ENCODE data around the gene MYO1H.

MYO1H gene

GRCh38 chr12:109495012-109495411 lies 147.3 kb downstream of the MYO1H start:
- H3K56ac ChIP-seq (ENCODE audit: low read length), result no peak overlapping the region
- no peaks in the 10 kb centered on the region for H3K79me2 ChIP-seq (ENCODE audit: control insufficient read depth, insufficient read depth, low read length)
- H4K8ac ChIP-seq (ENCODE audit: low read depth, low read length), result no peak overlapping the region
- H3K4me2 ChIP-seq (ENCODE audit: low read length), result no peak overlapping the region
- H2BK120ac ChIP-seq (ENCODE audit: low read depth, low read length), result no peak overlapping the region
- no peak overlapping the region for H3K4me3 ChIP-seq (ENCODE audit: low read length)
- H3K27ac ChIP-seq (ENCODE audit: low read depth, low read length), result no peak overlapping the region
- H3K4me1 ChIP-seq (ENCODE audit: control insufficient read depth, low read depth, low read length), result no peaks in the 10 kb centered on the region
- no peak overlapping the region for H2AK5ac ChIP-seq (ENCODE audit: low read length)
- no peak for DNase-seq
- H3K79me1 ChIP-seq (ENCODE audit: low read length), result no peaks in the 10 kb centered on the region
- peaks cover 2% of the 10 kb centered on the region for H3K36me3 ChIP-seq (ENCODE audit: control insufficient read depth, insufficient read depth, low read length)
- no peak overlapping the region for H2BK15ac ChIP-seq (replicated peaks; ENCODE audit: low read depth)
- H3K9ac ChIP-seq (ENCODE audit: low read length), result no peak overlapping the region
- H3K23ac ChIP-seq (ENCODE audit: low read length), result no peak overlapping the region
- H3K18ac ChIP-seq (ENCODE audit: low read length), result no peak overlapping the region
- no peaks in the 10 kb centered on the region for H3K27me3 ChIP-seq (ENCODE audit: insufficient read depth, low read length, poor library complexity)
- no peak overlapping the region for H4K5ac ChIP-seq (ENCODE audit: low read length)
- H3K4ac ChIP-seq (ENCODE audit: low read depth, low read length), result no peak overlapping the region
- H2BK5ac ChIP-seq (ENCODE audit: low read length), result no peak overlapping the region

DNA sequence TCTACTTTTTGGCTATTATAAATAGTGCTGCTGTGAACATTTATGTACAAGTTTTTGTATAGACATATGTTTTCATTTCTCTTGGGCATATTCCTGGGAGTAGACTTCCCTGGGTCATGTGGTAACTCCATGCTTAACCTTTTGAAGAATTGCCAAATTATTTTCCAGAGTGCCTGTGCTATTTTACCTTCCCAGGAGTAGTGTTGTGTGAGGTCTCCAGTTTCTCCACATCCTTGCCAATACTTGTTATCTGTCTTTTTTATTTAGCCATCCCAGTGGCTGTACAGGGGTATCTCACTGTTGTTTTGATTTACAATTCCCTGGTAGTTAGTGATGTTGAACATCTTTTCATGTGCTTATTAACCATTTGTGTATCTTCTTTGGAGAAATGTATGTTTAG lies 148.6 kb downstream of the MYO1H start:
- Histone ChIP-seq H2BK5ac (ENCODE audit: low read length) (no peak overlapping the region), H3K4me2 (ENCODE audit: low read length) (no peak overlapping the region), H3K9ac (ENCODE audit: low read length) (no peak overlapping the region), H3K36me3 (ENCODE audit: control insufficient read depth, insufficient read depth, low read length) (no peaks in the 10 kb centered on the region), H3K27me3 (ENCODE audit: insufficient read depth, low read length, poor library complexity) (no peaks in the 10 kb centered on the region), H3K4ac (ENCODE audit: low read depth, low read length) (no peak overlapping the region), H3K23ac (ENCODE audit: low read length) (no peak overlapping the region), H2AK5ac (ENCODE audit: low read length) (no peak overlapping the region), H3K79me2 (ENCODE audit: control insufficient read depth, insufficient read depth, low read length) (no peaks in the 10 kb centered on the region), H3K4me3 (ENCODE audit: low read length) (no peak overlapping the region), H3K18ac (ENCODE audit: low read length) (no peak overlapping the region), H2BK120ac (ENCODE audit: low read depth, low read length) (no peak overlapping the region), H2BK15ac (replicated peaks; ENCODE audit: low read depth) (no peak overlapping the region), H3K27ac (ENCODE audit: low read depth, low read length) (no peak overlapping the region), H3K79me1 (ENCODE audit: low read length) (no peaks in the 10 kb centered on the region), H3K4me1 (ENCODE audit: control insufficient read depth, low read depth, low read length) (no peaks in the 10 kb centered on the region), H3K56ac (ENCODE audit: low read length) (no peak overlapping the region), H4K8ac (ENCODE audit: low read depth, low read length) (no peak overlapping the region), H4K5ac (ENCODE audit: low read length) (no peak overlapping the region)
- no peak for DNase-seq

- Histone ChIP-seq H2BK5ac (ENCODE audit: low read length) (no peak overlapping the region), H2BK120ac (ENCODE audit: low read depth, low read length) (no peak overlapping the region), H3K4ac (ENCODE audit: low read depth, low read length) (no peak overlapping the region), H2AK5ac (ENCODE audit: low read length) (no peak overlapping the region), H3K9ac (ENCODE audit: low read length) (no peak overlapping the region), H3K36me3 (ENCODE audit: control insufficient read depth, insufficient read depth, low read length) (no peaks in the 10 kb centered on the region), H3K4me2 (ENCODE audit: low read length) (no peak overlapping the region), H3K18ac (ENCODE audit: low read length) (no peak overlapping the region), H3K79me1 (ENCODE audit: low read length) (no peaks in the 10 kb centered on the region), H3K27me3 (ENCODE audit: insufficient read depth, low read length, poor library complexity) (no peaks in the 10 kb centered on the region), H2BK15ac (replicated peaks; ENCODE audit: low read depth) (no peak overlapping the region), H4K8ac (ENCODE audit: low read depth, low read length) (no peak overlapping the region), H3K79me2 (ENCODE audit: control insufficient read depth, insufficient read depth, low read length) (no peaks in the 10 kb centered on the region), H3K4me1 (ENCODE audit: control insufficient read depth, low read depth, low read length) (no peaks in the 10 kb centered on the region), H3K4me3 (ENCODE audit: low read length) (no peak overlapping the region), H3K56ac (ENCODE audit: low read length) (no peak overlapping the region), H3K23ac (ENCODE audit: low read length) (no peak overlapping the region), H4K5ac (ENCODE audit: low read length) (no peak overlapping the region), H3K27ac (ENCODE audit: low read depth, low read length) (no peak overlapping the region)
- no peak for DNase-seq
- WGBS (ENCODE audit: extremely low coverage, insufficient coverage, low lambda C conversion rate), result no CpG with 5 or more reads among the region's 7 CpGs
Observed at GRCh38 chr12:109497675-109498074, 150.0 kb downstream of the MYO1H start.

All from mesendoderm (in vitro differentiated cells).